NOMO-1 treated with DMSO at 0.1 percent for 48 hours (cell line): ENCODE data around the gene PIGZ.

Source experiments
- DNase-seq: peaks from one replicate; lab custom pipeline; 2025; ENCODE audit not compliant: unreplicated experiment; lab: John Stamatoyannopoulos, UW

Gene PIGZ

DNA sequence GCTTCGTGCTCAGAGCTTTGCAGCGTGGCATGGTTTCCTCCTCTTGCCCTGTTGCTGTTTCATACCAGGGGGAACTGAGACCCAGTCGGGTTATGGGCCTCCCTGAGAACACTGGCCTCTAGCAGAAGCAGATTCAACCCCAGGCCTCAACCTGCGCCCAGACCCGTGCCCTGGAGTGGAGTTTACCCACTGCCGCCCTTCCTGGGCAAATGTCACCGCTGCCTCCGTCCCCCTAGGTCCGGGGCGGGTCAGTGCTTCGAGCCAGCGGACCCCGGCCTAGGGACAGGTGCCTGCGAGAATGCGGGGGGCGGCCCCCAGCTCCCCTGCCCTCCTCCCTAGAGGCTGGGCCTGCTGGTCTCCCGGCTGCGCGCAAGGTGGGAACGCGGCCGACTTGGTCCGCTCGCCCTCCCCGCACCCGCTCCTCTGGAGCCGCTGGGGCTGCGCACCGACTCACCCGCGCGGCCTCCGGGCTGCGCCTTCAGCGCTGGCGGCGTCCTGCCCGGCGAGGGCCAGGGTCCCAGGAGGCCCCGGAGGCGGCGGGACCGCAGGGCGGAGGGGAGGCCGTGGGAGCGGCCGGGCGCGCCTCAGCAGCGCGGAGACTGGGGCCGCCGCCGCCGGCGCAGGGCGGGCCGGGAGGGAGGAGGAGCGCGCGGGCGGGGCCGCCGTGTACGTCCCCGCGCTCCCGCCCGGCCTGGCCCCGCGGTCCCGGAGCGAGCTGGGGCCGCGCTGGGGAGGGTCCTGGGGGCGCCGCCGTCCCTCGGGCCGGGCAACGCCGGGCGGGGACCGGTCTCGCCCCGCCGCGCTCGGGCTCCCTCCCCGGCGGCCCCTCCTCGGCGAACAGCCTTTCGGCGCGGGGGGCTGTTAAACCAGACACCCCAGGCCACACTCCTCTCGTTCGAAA, at the start of gene PIGZ:
TSS of gene PIGZ (minus strand) at position 601 of the 901 bp plus-strand sequence. CDS start 16,802 bp downstream, outside the sequence.
- peak; percentile 49 for DNase-seq

DNA sequence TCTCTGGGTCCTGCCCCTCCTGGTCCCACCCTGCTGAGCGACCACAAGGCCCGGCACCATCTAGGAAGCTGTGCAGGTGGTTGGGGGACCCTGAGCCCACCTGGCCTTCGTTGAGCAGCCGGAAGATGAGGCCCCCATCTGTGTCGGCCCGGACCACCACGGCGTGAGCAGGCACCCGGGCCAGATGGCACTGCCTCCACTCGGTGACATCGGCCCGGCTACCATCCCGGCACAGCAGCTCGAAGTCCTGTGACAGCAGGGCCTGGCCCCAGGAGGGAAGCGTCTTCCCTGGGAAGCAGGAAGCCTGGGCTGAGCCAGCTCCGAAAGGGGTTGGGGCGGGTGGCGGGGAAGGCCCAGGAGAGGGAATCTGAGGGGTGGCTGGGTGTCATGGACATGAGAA, 48.4 kb upstream of the PIGZ start:
- DNase-seq, result no peak

- DNase-seq, result no peak
Observed at GRCh38 chr3:197015790-197016736, 47.4 kb upstream of the PIGZ start.

- DNase-seq, result no peak
Observed at GRCh38 chr3:197014942-197015575, 46.4 kb upstream of the PIGZ start.

- no peak for DNase-seq
Observed at GRCh38 chr3:197014024-197014423, 45.4 kb upstream of the PIGZ start.

DNA sequence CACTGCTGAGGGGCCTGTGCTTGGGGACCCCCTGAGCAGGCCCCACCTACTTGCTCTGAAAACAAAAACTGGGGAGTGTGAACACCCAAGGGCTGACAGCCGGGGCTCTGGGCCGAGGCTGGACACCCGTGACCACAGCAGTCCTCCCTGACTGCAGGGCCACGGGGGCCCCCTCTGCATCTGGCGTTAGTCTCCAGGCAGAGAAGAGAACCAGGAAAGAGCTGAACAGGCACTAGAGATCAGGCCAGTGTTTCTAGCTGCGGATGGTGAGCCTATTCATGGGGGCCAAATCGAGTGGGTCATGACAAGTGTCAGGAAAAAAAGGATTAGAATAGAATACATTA, 43.9 kb upstream of the PIGZ start:
- no peak for DNase-seq

DNA sequence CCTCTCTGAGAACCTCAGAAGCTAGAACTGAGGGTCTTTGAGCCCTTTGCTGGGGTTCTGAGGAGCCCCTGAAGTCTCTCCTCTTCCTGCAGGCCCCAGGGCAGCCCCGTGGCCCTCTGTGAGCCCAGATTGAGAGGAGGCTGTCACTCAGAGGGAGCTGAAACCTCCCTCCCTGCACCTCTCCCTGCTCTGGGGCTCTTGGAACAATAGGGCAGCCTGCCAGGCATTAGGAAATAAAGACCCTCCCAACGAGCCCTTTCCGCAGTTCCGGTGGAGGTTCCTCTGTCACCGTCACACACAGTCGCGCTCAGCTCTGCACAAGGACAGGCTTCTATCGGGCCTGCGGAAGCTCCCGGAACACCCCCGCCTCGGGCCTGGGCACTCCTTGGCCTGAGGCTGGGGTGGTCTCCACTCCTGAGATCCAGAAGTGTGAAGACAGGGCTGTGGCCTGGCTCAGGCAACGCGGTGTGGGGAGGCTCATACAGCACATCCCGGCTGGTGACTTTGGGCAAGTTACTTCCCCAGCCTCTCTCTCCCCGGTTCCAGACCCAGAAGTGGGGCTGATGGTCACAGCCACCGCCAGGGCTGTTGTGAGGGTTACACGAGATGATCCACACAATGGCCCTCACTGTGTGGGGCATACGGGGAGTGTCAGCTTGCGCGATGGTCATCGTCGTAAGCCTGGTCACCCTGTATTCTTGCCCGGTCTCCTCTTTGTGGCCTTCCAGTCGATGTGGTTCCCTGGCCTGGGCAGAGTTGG, 43.3 kb upstream of the PIGZ start:
- DNase-seq, result no peak

- no peak for DNase-seq
Observed at GRCh38 chr3:197010556-197011351, 42.1 kb upstream of the PIGZ start.

DNA sequence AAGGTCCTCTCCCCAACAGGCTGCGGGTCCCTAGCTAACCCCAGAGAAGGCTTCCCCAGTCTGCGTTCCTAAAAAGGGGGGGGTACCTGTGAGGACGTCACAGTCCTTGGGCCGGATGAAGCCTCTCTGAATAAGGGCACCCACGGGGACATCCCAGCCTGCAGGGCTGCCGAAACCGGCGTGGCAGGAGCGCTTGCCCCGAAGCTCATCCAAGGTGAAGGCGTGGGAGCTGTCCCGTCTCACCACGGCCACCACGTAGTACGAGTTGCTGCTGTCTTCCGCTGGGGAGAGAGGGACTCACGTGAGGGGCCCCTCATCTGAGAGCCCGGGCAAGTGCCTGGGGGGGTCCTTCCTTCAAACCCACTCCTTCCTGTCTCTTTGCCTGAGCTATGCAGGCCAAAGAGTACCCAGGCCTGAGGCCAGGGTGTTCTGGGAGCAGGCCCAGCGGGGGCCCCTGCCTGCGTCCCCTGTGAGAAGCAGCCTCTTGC, 40.9 kb upstream of the PIGZ start:
- DNase-seq, result no peak

- DNase-seq, result no peak
Observed at GRCh38 chr3:197008436-197009209, 40.0 kb upstream of the PIGZ start.

- no peak for DNase-seq
Observed at GRCh38 chr3:197007953-197008352, 39.3 kb upstream of the PIGZ start.

- no peak for DNase-seq
Observed at GRCh38 chr3:197007296-197007940, 38.8 kb upstream of the PIGZ start.

DNA sequence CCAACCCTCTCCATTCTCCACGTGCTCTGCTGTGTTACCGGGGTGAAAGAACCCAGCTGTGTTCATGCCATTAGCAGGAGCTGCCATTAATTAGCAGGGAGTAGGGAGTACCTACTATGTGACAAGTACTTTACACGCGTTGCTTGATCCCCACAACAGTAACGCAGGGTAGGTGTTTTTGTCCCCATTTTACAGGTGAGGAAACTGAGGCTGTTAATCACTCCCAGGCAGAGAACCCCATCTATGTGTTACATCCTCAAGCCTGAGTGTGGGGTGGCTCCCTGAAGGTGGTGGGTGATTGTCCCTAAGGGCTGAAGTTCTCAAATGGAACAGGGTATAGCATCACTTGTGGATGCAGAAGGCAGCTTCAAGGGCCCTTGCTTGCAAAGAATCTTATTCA, 38.2 kb upstream of the PIGZ start:
- no peak for DNase-seq

DNA sequence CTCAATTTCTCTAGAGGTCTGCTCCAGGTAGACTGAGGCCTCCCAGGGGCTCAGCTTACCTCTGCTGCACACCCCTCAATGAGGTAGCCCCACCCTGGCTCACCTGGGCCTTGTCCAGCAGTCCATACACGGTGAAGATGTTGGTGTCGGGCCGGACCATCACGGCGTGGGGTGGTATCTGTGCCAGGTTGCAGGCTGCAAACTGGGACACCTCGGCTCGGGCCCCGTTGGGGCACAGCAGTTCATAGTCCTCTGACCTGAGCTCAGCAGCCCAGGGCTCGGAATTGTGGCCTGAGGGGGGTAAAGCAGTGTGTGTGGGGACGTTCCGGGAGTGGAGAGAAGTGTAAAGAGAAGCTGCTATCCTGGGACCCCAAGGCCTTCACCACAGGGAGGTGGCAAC, 37.8 kb upstream of the PIGZ start:
- DNase-seq, result no peak

DNA sequence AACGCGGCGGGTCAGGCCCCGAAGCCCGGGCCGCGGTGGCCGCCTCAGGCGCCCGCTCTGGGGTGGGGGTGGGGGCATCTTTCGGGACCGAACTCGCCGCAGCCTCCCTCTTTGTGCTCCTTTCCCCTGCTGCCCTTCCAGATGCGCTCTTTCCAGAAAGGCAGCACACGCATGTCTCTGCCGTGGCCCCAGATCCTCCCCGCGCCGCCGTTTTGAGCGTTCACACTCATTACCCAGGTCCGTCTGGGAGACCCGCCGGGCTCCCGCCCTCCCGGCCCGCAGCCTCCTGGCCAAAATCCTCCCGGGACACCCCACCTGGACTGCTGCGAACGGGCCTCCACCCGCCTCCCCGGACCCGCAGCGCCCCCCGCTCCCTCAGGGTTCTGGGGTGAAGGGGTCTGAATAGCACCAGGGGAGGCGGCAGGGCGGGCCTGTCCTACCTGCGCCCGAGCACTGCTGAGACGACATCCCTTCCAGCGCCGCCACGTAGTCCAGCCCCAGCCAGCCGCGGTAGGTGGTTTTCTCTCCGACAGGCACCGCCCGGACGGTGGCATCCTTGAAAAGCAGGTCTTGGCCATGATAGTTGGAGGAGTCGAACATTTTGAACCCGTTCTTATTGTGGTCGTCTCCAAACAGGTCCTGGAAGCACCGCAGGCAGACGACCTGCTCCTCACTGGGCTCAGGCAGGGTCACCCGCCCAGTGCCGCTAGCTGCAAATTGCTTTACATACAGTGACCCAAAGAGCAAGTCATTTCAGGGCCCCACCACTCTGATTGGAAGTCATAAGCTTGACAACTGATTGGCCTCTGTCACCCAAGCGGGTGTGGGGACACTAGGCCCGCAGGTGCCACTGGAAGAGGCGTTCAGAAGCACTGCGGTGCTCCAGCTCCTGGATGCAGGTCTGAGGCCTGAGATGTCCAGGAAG, 35.1 kb upstream of the PIGZ start:
- peak; percentile 58 for DNase-seq

- DNase-seq, result peak; percentile 78
Observed at GRCh38 chr3:197002701-197003454, 34.2 kb upstream of the PIGZ start.
